AG04450 (cell line): ENCODE data around the gene TMEM242. TPM values are rescaled to one million over a fixed set of nuclear protein-coding genes. Genes with fewer than 3 reads are reported as not detected.

Source experiments
- CTCF ChIA-PET: fragments of 300-600, 350-600 bp; formaldehyde crosslinking; extraction: SDS; loops from one replicate; lab custom pipeline; 2022; ENCODE audit warnings: antibody characterized with exemption, inconsistent platforms; lab: Charles Lee
- POLR2A ChIA-PET: fragments of 350-600 bp; formaldehyde crosslinking; extraction: SDS; loops from one replicate; lab custom pipeline; 2021; ENCODE audit warnings: antibody characterized with exemption, inconsistent platforms; lab: Yijun Ruan, JAX
- DNase-seq: peaks from one replicate; pipeline ENCODE4 v3.0.0-alpha.2; 2011; ENCODE audit warnings: low read depth, low spot score
- H3K27ac ChIP-seq: one replicate; pipeline ENCODE4 v1.5.1; 2012; ENCODE audit warnings: low read depth, low read length, control low read depth
- H3K27me3 ChIP-seq: one replicate; pipeline ENCODE4 v1.6.0; 2012; ENCODE audit warnings: low read length; ENCODE audit not compliant: control insufficient read depth, insufficient read depth
- H3K4me3 ChIP-seq: 2 replicates; pipeline ENCODE4 v1.5.1; 2011; ENCODE audit warnings: mild to moderate bottlenecking, low read depth, low read length, control low read depth
- H3K9me3 ChIP-seq: 2 replicates; pipeline ENCODE4 v1.5.1; 2012; ENCODE audit warnings: low read length; ENCODE audit not compliant: control insufficient read depth, insufficient read depth
- polyA plus RNA-seq: library from polyadenylated mRNA; depleted of rRNA; stranded (reverse); fragments of >200 nt; gene quantifications from 2 replicates; pipeline ENCODE4 v1.2.3, GENCODE V29; 2011
- TF ChIP-seq, protein P1 (sequence below): IDR thresholded peaks from 2 replicates; pipeline ENCODE4 v1.5.1; 2011; ENCODE audit warnings: low read depth, low read length, control low read depth, inconsistent platforms

The TMEM242 gene
- polyA plus RNA-seq, 1 experiment, result 8.6 TPM

DNA sequence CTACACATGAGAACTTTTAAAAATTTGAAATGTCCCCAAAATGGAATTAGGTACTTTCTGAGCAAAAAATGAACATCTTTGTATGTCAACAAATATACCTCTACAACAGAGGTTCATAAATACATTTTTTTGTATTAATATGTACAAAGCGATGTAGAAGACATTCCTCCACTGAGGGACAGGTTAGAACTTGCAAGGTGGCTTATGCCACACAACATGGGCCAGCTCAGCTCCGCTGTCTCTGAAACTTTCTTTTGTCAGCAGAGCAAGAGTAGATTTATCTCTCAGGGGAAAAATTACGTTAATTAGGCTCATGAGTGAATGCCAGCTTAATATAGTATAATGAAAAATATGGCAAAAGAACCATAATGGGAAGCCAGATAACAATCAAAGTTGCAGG, 10.6 kb upstream of the TMEM242 start:
- H3K27me3 ChIP-seq, result peaks cover 17% of the 10 kb centered on the region
- H3K9me3 ChIP-seq, result no peaks in the 10 kb centered on the region
- DNase-seq, result no peak
- CTCF ChIA-PET, result interaction anchor here (0.7 to 1.8 kb wide), 4 partner anchors 9 to 667 kb away, joined by 3 to 5 read pairs (median 4); no protein-coding TSS in a partner anchor
- POLR2A ChIA-PET, result no interaction called here
- no peak overlapping the region for H3K4me3 ChIP-seq
- no peak overlapping the region for H3K27ac ChIP-seq
- TF ChIP-seq, protein P1, sequence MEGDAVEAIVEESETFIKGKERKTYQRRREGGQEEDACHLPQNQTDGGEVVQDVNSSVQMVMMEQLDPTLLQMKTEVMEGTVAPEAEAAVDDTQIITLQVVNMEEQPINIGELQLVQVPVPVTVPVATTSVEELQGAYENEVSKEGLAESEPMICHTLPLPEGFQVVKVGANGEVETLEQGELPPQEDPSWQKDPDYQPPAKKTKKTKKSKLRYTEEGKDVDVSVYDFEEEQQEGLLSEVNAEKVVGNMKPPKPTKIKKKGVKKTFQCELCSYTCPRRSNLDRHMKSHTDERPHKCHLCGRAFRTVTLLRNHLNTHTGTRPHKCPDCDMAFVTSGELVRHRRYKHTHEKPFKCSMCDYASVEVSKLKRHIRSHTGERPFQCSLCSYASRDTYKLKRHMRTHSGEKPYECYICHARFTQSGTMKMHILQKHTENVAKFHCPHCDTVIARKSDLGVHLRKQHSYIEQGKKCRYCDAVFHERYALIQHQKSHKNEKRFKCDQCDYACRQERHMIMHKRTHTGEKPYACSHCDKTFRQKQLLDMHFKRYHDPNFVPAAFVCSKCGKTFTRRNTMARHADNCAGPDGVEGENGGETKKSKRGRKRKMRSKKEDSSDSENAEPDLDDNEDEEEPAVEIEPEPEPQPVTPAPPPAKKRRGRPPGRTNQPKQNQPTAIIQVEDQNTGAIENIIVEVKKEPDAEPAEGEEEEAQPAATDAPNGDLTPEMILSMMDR, result no peak

GRCh38 chr6:157333537-157333936, 10.2 kb upstream of the TMEM242 start:
- TF ChIP-seq, protein P1, result no peak
- H3K27ac ChIP-seq, result no peak overlapping the region
- DNase-seq, result no peak
- peaks cover 17% of the 10 kb centered on the region for H3K27me3 ChIP-seq
- no peak overlapping the region for H3K4me3 ChIP-seq
- POLR2A ChIA-PET, result no interaction called here
- no peaks in the 10 kb centered on the region for H3K9me3 ChIP-seq
- CTCF ChIA-PET, result interaction anchor here (1.1 to 1.8 kb wide), 2 partner anchors 11 to 19 kb away, joined by 3 to 5 read pairs; no protein-coding TSS in a partner anchor

GRCh38 chr6:157332813-157333212, 9.5 kb upstream of the TMEM242 start:
- TF ChIP-seq, protein P1, result no peak

GRCh38 chr6:157330831-157331230, 7.5 kb upstream of the TMEM242 start:
- ChIA-PET POLR2A (no interaction called here), CTCF (interaction anchor here (1.5 kb wide), 1 partner anchor 16 kb away, joined by 3 read pairs; no protein-coding TSS in a partner anchor)
- TF ChIP-seq, protein P1, result no peak

More at GRCh38 chr6:157332813-157333212, 9.5 kb upstream of the TMEM242 start:
- Histone ChIP-seq H3K27ac (no peak overlapping the region), H3K4me3 (no peak overlapping the region), H3K9me3 (no peaks in the 10 kb centered on the region), H3K27me3 (peaks cover 17% of the 10 kb centered on the region)
- DNase-seq, result no peak
- CTCF ChIA-PET, result interaction anchor here (1.8 kb wide), 1 partner anchor 18 kb away, joined by 5 read pairs; no protein-coding TSS in a partner anchor
- POLR2A ChIA-PET, result no interaction called here

GRCh38 chr6:157329829-157330228, 6.5 kb upstream of the TMEM242 start:
- CTCF ChIA-PET, result interaction anchor here (2.4 kb wide), 1 partner anchor 14 kb away, joined by 6 read pairs; no protein-coding TSS in a partner anchor
- DNase-seq, result no peak

More at GRCh38 chr6:157330831-157331230, 7.5 kb upstream of the TMEM242 start:
- no peak overlapping the region for H3K4me3 ChIP-seq
- no peak for DNase-seq
- H3K9me3 ChIP-seq, result no peaks in the 10 kb centered on the region
- no peak overlapping the region for H3K27ac ChIP-seq
- H3K27me3 ChIP-seq, result peaks cover 10% of the 10 kb centered on the region

More at GRCh38 chr6:157329829-157330228, 6.5 kb upstream of the TMEM242 start:
- no peak overlapping the region for H3K27ac ChIP-seq
- no peak overlapping the region for H3K4me3 ChIP-seq
- TF ChIP-seq, protein P1, result no peak
- no peaks in the 10 kb centered on the region for H3K9me3 ChIP-seq
- peaks cover 7% of the 10 kb centered on the region for H3K27me3 ChIP-seq
- POLR2A ChIA-PET, result no interaction called here
